ENCODE results near the gene SALL3. TPM values are rescaled to one million over a fixed set of nuclear protein-coding genes. Genes with fewer than 3 reads are reported as not detected.

SALL3 gene
- total and polyA plus RNA-seq, 10 donors: not detected

- Histone ChIP-seq H3K9me3 (peaks cover 0 to 9% (median 0%) of the 10 kb centered on the region in 8 donors), H3K27ac (no peak overlapping the region), H3K36me3 (no peaks in the 10 kb centered on the region), H3K4me1 (no peaks in the 10 kb centered on the region), H3K27me3 (replicated peaks in 1 of 7) (peaks cover 0 to 27% (median 0%) of the 10 kb centered on the region in 7 donors), H3K4me3 (no peak overlapping the region)
- no peak for TF ChIP-seq POLR2AphosphoS5 (IDR thresholded peaks at IDR 0.05)
- TF ChIP-seq CTCF (IDR thresholded peaks at IDR 0.05 in 8 of 11, conservative IDR thresholded peaks at IDR 0.05 in 3 of 11): no peak
- TF ChIP-seq POLR2A (IDR thresholded peaks at IDR 0.05): no peak
- intact Hi-C loops (cut with DNase I; ENCODE audit: low total_unique reads): no loop called here
- no peak for DNase-seq
- 73 to 84% (median 80%) methylated on average over 9 of the region's 9 CpGs for WGBS, 5 donors
Measured at GRCh38 chr18:79010802-79011201, 31.2 kb downstream of the SALL3 start.

- DNase-seq: no peak
- Histone ChIP-seq H3K27ac (no peak overlapping the region), H3K9me3 (peaks cover 0 to 9% (median 0%) of the 10 kb centered on the region in 8 donors), H3K4me3 (no peak overlapping the region), H3K27me3 (replicated peaks in 1 of 7) (peaks cover 0 to 21% (median 0%) of the 10 kb centered on the region in 7 donors), H3K4me1 (no peaks in the 10 kb centered on the region), H3K36me3 (no peaks in the 10 kb centered on the region)
- TF ChIP-seq POLR2AphosphoS5 (IDR thresholded peaks at IDR 0.05): no peak
- no peak for TF ChIP-seq POLR2A (IDR thresholded peaks at IDR 0.05)
- TF ChIP-seq CTCF (IDR thresholded peaks at IDR 0.05 in 8 of 11, conservative IDR thresholded peaks at IDR 0.05 in 3 of 11): no peak
- 80 to 89% (median 85%) methylated on average over 17 of the region's 17 CpGs for WGBS, 5 donors
- intact Hi-C loops (cut with DNase I; ENCODE audit: low total_unique reads): no loop called here
Measured at GRCh38 chr18:79011300-79011870, 31.8 kb downstream of the SALL3 start.

- Histone ChIP-seq H3K36me3 (no peaks in the 10 kb centered on the region), H3K27me3 (replicated peaks in 1 of 7) (peaks cover 0 to 27% (median 0%) of the 10 kb centered on the region in 7 donors), H3K4me1 (no peaks in the 10 kb centered on the region), H3K27ac (no peak overlapping the region), H3K9me3 (no peaks in the 10 kb centered on the region), H3K4me3 (no peak overlapping the region)
- intact Hi-C loops (cut with DNase I; ENCODE audit: low total_unique reads): no loop called here
- 72 to 87% (median 75%) methylated on average over 10 of the region's 10 CpGs for WGBS, 5 donors
- no peak for TF ChIP-seq CTCF (IDR thresholded peaks at IDR 0.05 in 8 of 11, conservative IDR thresholded peaks at IDR 0.05 in 3 of 11)
- DNase-seq: no peak
Measured at GRCh38 chr18:79013869-79014268, 34.3 kb downstream of the SALL3 start.

GRCh38 chr18:79018911-79019310 lies 39.3 kb downstream of the SALL3 start:
- WGBS, 5 donors: 82 to 91% (median 85%) methylated on average over 4 to 12 of the region's 12 CpGs
- Histone ChIP-seq H3K36me3 (no peaks in the 10 kb centered on the region), H3K27me3 (replicated peaks in 1 of 7) (peaks cover 0 to 33% (median 0%) of the 10 kb centered on the region in 7 donors), H3K4me3 (no peak overlapping the region), H3K27ac (no peak overlapping the region), H3K9me3 (peaks cover 0 to 11% (median 0%) of the 10 kb centered on the region in 8 donors), H3K4me1 (no peaks in the 10 kb centered on the region)
- TF ChIP-seq CTCF (IDR thresholded peaks at IDR 0.05 in 8 of 11, conservative IDR thresholded peaks at IDR 0.05 in 3 of 11) (no peak), POLR2AphosphoS5 (IDR thresholded peaks at IDR 0.05) (no peak), POLR2A (IDR thresholded peaks at IDR 0.05) (no peak)
- intact Hi-C loops (cut with DNase I; ENCODE audit: low total_unique reads): no loop called here
- no peak for DNase-seq
